Measurements from ENCODE around the gene ALK. TPM values are rescaled to one million over a fixed set of nuclear protein-coding genes. Genes with fewer than 3 reads are reported as not detected.

The ALK gene
- total and polyA plus RNA-seq, 10 of the 15 experiments (the other 5 are each of a cell fraction or from before 2014, with no cell fraction given): 0.11 TPM; not detected in 9

DNA sequence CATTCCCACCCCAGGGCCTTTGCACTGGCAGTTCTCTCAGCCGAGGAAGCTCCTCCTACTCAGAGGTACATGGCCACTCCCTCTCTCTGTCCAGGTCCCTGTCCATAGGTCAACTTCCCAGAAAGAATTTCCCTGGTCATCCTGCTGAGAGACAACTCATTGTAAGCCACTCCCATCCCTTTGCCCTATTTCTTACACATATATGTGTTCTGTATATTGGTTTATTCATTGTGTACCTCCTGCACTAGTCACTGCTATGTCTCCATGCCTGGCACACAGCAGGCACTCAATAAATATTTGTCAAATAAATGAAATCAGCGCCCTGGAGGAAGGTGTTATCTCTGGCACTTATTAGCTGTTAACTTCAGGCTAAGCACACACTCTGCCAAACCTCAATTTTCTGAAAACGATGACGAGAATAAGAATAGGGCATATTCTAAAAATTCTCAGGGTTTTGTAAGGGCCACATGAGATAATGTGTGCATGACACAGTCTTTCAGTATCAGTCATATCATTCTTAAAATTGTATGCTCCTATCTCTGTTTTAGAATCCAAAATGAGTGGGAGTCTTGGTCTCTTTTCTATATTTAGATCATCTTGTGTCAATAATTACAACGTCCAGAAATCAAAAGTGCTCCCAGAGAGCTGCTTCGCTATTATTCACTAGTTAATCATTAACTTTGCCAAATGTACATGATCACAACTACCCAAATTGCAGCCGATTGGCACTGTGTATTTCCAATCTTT lies 198.0 kb downstream of the ALK start (continued):
- TF ChIP-seq CHD2 (IDR thresholded peaks at IDR 0.05; ENCODE audit: borderline replicate concordance, low read depth, low read length) (no peak), YY1 (IDR thresholded peaks at IDR 0.05; ENCODE audit: low read depth, low read length) (no peak), MYB (IDR thresholded peaks at IDR 0.05; ENCODE audit: borderline replicate concordance, low read depth, low read length) (no peak), SMAD1 (IDR thresholded peaks at IDR 0.05; ENCODE audit: low read depth, partially characterized antibody) (no peak), ZSCAN29 (IDR thresholded peaks at IDR 0.05) (no peak), SPI1 (IDR thresholded peaks at IDR 0.05; ENCODE audit: borderline replicate concordance, insufficient read depth, low read depth, low read length) (no peak), MYC (IDR thresholded peaks at IDR 0.05; ENCODE audit: insufficient read depth, insufficient read length, insufficient replicate concordance, low read length, severe bottlenecking) (no peak), HCFC1 (IDR thresholded peaks at IDR 0.05; ENCODE audit: low read length) (no peak), TCF12 (IDR thresholded peaks at IDR 0.05; ENCODE audit: low read depth, low read length) (no peak), FOXM1 (IDR thresholded peaks at IDR 0.05; ENCODE audit: low read depth, low read length) (peak; percentile 45; the same call in 1 of the 2 replicates), HDAC2 (IDR thresholded peaks at IDR 0.05) (no peak), TAF1 (IDR thresholded peaks at IDR 0.05; ENCODE audit: borderline replicate concordance, low read depth, low read length) (no peak), BHLHE40 (IDR thresholded peaks at IDR 0.05; ENCODE audit: borderline replicate concordance in 1 of 2, low read depth in 2 of 2, low read length in 1 of 2) (peak; percentile 46 to 62; a peak in 2 of 4 replicates), JUND (IDR thresholded peaks at IDR 0.05; ENCODE audit: low read depth, low read length) (peak; percentile 79; the same call in 1 of the 2 replicates), RELA (IDR thresholded peaks at IDR 0.05; ENCODE audit: borderline replicate concordance, partially characterized antibody) (no peak)
- TF ChIP-seq, protein P1, sequence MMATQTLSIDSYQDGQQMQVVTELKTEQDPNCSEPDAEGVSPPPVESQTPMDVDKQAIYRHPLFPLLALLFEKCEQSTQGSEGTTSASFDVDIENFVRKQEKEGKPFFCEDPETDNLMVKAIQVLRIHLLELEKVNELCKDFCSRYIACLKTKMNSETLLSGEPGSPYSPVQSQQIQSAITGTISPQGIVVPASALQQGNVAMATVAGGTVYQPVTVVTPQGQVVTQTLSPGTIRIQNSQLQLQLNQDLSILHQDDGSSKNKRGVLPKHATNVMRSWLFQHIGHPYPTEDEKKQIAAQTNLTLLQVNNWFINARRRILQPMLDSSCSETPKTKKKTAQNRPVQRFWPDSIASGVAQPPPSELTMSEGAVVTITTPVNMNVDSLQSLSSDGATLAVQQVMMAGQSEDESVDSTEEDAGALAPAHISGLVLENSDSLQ (IDR thresholded peaks at IDR 0.05): no peak
- TF ChIP-seq, protein P2, sequence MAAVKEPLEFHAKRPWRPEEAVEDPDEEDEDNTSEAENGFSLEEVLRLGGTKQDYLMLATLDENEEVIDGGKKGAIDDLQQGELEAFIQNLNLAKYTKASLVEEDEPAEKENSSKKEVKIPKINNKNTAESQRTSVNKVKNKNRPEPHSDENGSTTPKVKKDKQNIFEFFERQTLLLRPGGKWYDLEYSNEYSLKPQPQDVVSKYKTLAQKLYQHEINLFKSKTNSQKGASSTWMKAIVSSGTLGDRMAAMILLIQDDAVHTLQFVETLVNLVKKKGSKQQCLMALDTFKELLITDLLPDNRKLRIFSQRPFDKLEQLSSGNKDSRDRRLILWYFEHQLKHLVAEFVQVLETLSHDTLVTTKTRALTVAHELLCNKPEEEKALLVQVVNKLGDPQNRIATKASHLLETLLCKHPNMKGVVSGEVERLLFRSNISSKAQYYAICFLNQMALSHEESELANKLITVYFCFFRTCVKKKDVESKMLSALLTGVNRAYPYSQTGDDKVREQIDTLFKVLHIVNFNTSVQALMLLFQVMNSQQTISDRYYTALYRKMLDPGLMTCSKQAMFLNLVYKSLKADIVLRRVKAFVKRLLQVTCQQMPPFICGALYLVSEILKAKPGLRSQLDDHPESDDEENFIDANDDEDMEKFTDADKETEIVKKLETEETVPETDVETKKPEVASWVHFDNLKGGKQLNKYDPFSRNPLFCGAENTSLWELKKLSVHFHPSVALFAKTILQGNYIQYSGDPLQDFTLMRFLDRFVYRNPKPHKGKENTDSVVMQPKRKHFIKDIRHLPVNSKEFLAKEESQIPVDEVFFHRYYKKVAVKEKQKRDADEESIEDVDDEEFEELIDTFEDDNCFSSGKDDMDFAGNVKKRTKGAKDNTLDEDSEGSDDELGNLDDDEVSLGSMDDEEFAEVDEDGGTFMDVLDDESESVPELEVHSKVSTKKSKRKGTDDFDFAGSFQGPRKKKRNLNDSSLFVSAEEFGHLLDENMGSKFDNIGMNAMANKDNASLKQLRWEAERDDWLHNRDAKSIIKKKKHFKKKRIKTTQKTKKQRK (IDR thresholded peaks at IDR 0.05; ENCODE audit: low read depth, low read length): no peak
- TF ChIP-seq, protein P3, sequence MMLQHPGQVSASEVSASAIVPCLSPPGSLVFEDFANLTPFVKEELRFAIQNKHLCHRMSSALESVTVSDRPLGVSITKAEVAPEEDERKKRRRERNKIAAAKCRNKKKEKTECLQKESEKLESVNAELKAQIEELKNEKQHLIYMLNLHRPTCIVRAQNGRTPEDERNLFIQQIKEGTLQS (IDR thresholded peaks at IDR 0.05; ENCODE audit: borderline replicate concordance, extremely low read depth, low read depth, low read length): no peak
- TF ChIP-seq, protein P4, sequence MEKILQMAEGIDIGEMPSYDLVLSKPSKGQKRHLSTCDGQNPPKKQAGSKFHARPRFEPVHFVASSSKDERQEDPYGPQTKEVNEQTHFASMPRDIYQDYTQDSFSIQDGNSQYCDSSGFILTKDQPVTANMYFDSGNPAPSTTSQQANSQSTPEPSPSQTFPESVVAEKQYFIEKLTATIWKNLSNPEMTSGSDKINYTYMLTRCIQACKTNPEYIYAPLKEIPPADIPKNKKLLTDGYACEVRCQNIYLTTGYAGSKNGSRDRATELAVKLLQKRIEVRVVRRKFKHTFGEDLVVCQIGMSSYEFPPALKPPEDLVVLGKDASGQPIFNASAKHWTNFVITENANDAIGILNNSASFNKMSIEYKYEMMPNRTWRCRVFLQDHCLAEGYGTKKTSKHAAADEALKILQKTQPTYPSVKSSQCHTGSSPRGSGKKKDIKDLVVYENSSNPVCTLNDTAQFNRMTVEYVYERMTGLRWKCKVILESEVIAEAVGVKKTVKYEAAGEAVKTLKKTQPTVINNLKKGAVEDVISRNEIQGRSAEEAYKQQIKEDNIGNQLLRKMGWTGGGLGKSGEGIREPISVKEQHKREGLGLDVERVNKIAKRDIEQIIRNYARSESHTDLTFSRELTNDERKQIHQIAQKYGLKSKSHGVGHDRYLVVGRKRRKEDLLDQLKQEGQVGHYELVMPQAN (conservative IDR thresholded peaks at IDR 0.05): no peak
- TF ChIP-seq, protein P5, sequence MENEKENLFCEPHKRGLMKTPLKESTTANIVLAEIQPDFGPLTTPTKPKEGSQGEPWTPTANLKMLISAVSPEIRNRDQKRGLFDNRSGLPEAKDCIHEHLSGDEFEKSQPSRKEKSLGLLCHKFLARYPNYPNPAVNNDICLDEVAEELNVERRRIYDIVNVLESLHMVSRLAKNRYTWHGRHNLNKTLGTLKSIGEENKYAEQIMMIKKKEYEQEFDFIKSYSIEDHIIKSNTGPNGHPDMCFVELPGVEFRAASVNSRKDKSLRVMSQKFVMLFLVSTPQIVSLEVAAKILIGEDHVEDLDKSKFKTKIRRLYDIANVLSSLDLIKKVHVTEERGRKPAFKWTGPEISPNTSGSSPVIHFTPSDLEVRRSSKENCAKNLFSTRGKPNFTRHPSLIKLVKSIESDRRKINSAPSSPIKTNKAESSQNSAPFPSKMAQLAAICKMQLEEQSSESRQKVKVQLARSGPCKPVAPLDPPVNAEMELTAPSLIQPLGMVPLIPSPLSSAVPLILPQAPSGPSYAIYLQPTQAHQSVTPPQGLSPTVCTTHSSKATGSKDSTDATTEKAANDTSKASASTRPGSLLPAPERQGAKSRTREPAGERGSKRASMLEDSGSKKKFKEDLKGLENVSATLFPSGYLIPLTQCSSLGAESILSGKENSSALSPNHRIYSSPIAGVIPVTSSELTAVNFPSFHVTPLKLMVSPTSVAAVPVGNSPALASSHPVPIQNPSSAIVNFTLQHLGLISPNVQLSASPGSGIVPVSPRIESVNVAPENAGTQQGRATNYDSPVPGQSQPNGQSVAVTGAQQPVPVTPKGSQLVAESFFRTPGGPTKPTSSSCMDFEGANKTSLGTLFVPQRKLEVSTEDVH (IDR thresholded peaks at IDR 0.05; ENCODE audit: low read depth, partially characterized antibody): no peak

All from GM12878 (cell line).